ENCODE results near the gene SMARCA2. TPM values are rescaled to one million over a fixed set of nuclear protein-coding genes. Genes with fewer than 3 reads are reported as not detected.
A peak's percentile ranks its signal among the peaks of the same experiment; 100 is the strongest.

Gene SMARCA2
- total RNA-seq, 1 donor from 2014 or later, result 4.2 TPM

- no peaks in the 10 kb centered on the region for H3F3A ChIP-seq (ENCODE audit: low read depth)
- no peaks in the 10 kb centered on the region for H3K9me3 Mint-ChIP-seq
- no peaks in the 10 kb centered on the region for H3K36me3 Mint-ChIP-seq
- H3K4me3 ChIP-seq, result no peak overlapping the region
- no peaks in the 10 kb centered on the region for H3K36me3 ChIP-seq
- TF ChIP-seq EZH2 (IDR thresholded peaks at IDR 0.05) (no peak), CTCF (IDR thresholded peaks at IDR 0.05) (peak; percentile 38), EZH2phosphoT487 (IDR thresholded peaks at IDR 0.05) (no peak)
- H3K4me2 ChIP-seq, result no peak overlapping the region
- H3K9ac ChIP-seq, result no peak overlapping the region
- H3K27me3 Mint-ChIP-seq (ENCODE audit: insufficient read depth, low read depth), result no peaks in the 10 kb centered on the region
- no peaks in the 10 kb centered on the region for H3K4me1 Mint-ChIP-seq
- no peaks in the 10 kb centered on the region for H3K4me1 ChIP-seq
- no peak overlapping the region for H3K27ac ChIP-seq
- DNase-seq (ENCODE audit: low spot score), result peak; percentile 54
- H3K27ac Mint-ChIP-seq, result no peak overlapping the region
- H3K27me3 ChIP-seq, result no peaks in the 10 kb centered on the region
- no peak overlapping the region for H2AFZ ChIP-seq (replicated peaks)
- no peak overlapping the region for H3K4me3 Mint-ChIP-seq
- no peaks in the 10 kb centered on the region for H4K20me1 ChIP-seq (ENCODE audit: low read depth)
- H3K79me2 ChIP-seq (ENCODE audit: low read depth), result no peaks in the 10 kb centered on the region
- H3K9me3 ChIP-seq (ENCODE audit: low read depth), result no peaks in the 10 kb centered on the region
These were observed 51.4 kb downstream of the SMARCA2 start for GRCh38 chr9:2066312-2067273.

- no peaks in the 10 kb centered on the region for H3K9me3 Mint-ChIP-seq
- Histone ChIP-seq H3K9ac (no peak overlapping the region), H3K36me3 (no peaks in the 10 kb centered on the region), H3F3A (ENCODE audit: low read depth) (no peaks in the 10 kb centered on the region), H3K4me1 (no peaks in the 10 kb centered on the region), H4K20me1 (ENCODE audit: low read depth) (no peaks in the 10 kb centered on the region), H3K9me3 (ENCODE audit: low read depth) (no peaks in the 10 kb centered on the region), H3K27me3 (no peaks in the 10 kb centered on the region), H3K79me2 (ENCODE audit: low read depth) (no peaks in the 10 kb centered on the region), H2AFZ (replicated peaks) (no peak overlapping the region), H3K27ac (no peak overlapping the region), H3K4me2 (no peak overlapping the region), H3K4me3 (no peak overlapping the region)
- no peak overlapping the region for H3K27ac Mint-ChIP-seq
- no peaks in the 10 kb centered on the region for H3K36me3 Mint-ChIP-seq
- DNase-seq (ENCODE audit: low spot score), result no peak
- no peak overlapping the region for H3K4me3 Mint-ChIP-seq
- no peak for TF ChIP-seq EZH2 (IDR thresholded peaks at IDR 0.05)
- TF ChIP-seq EZH2phosphoT487 (IDR thresholded peaks at IDR 0.05), result no peak
- TF ChIP-seq CTCF (IDR thresholded peaks at IDR 0.05), result no peak
- H3K4me1 Mint-ChIP-seq, result no peaks in the 10 kb centered on the region
- H3K27me3 Mint-ChIP-seq (ENCODE audit: insufficient read depth, low read depth), result no peaks in the 10 kb centered on the region
These were observed 57.7 kb downstream of the SMARCA2 start for GRCh38 chr9:2072752-2073405.

- no peaks in the 10 kb centered on the region for H3K9me3 Mint-ChIP-seq
- Histone ChIP-seq H2AFZ (replicated peaks) (no peak overlapping the region), H3K4me1 (no peaks in the 10 kb centered on the region), H3K27me3 (no peaks in the 10 kb centered on the region), H3K4me2 (no peak overlapping the region), H3K4me3 (no peak overlapping the region), H3K36me3 (no peaks in the 10 kb centered on the region), H3K79me2 (ENCODE audit: low read depth) (no peaks in the 10 kb centered on the region), H3K9ac (no peak overlapping the region), H4K20me1 (ENCODE audit: low read depth) (no peaks in the 10 kb centered on the region), H3K27ac (no peak overlapping the region), H3F3A (ENCODE audit: low read depth) (no peaks in the 10 kb centered on the region), H3K9me3 (ENCODE audit: low read depth) (no peaks in the 10 kb centered on the region)
- no peaks in the 10 kb centered on the region for H3K27me3 Mint-ChIP-seq (ENCODE audit: insufficient read depth, low read depth)
- H3K27ac Mint-ChIP-seq, result no peak overlapping the region
- no peak for DNase-seq (ENCODE audit: low spot score)
- H3K36me3 Mint-ChIP-seq, result no peaks in the 10 kb centered on the region
- no peak overlapping the region for H3K4me3 Mint-ChIP-seq
- no peaks in the 10 kb centered on the region for H3K4me1 Mint-ChIP-seq
- TF ChIP-seq CTCF (IDR thresholded peaks at IDR 0.05), result no peak
- TF ChIP-seq EZH2phosphoT487 (IDR thresholded peaks at IDR 0.05), result no peak
- no peak for TF ChIP-seq EZH2 (IDR thresholded peaks at IDR 0.05)
These were observed 67.6 kb downstream of the SMARCA2 start for GRCh38 chr9:2082772-2083171.
